AG09309 (cell line): ENCODE measurements around the gene PRKG1.

Source experiments
- DNase-seq: peaks from one replicate; pipeline ENCODE4 v3.0.0-alpha.2; 2010; ENCODE audit warnings: low read depth
- H3K4me3 ChIP-seq: 2 replicates; pipeline ENCODE4 v1.5.1; 2011; ENCODE audit warnings: mild to moderate bottlenecking, low read depth, low read length, moderate library complexity; ENCODE audit not compliant: control insufficient read depth
- CTCF ChIP-seq: IDR thresholded peaks from 2 replicates; pipeline ENCODE4 v1.5.1; 2011; ENCODE audit warnings: mild to moderate bottlenecking, low read depth, low read length, inconsistent platforms; ENCODE audit not compliant: insufficient read depth, control insufficient read depth; ENCODE audit errors: missing control alignments

The PRKG1 gene

GRCh38 chr10:51772387-51772786, 698.1 kb downstream of the PRKG1 start:
- TF ChIP-seq CTCF: no peak
- no peak for DNase-seq

GRCh38 chr10:51773681-51774080, 699.4 kb downstream of the PRKG1 start:
- no peak for TF ChIP-seq CTCF
- no peak overlapping the region for H3K4me3 ChIP-seq
- DNase-seq: no peak

More at GRCh38 chr10:51772387-51772786, 698.1 kb downstream of the PRKG1 start:
- H3K4me3 ChIP-seq: no peak overlapping the region

- no peak for DNase-seq
- TF ChIP-seq CTCF: no peak
- no peak overlapping the region for H3K4me3 ChIP-seq
Measured at GRCh38 chr10:51783941-51784340, 709.7 kb downstream of the PRKG1 start.

GRCh38 chr10:51786016-51786683, 711.9 kb downstream of the PRKG1 start:
- H3K4me3 ChIP-seq: no peak overlapping the region
- DNase-seq: no peak
- no peak for TF ChIP-seq CTCF

- no peak for TF ChIP-seq CTCF
- H3K4me3 ChIP-seq: no peak overlapping the region
- no peak for DNase-seq
Measured at GRCh38 chr10:51786684-51787035, 712.4 kb downstream of the PRKG1 start.

- no peak for TF ChIP-seq CTCF
- no peak overlapping the region for H3K4me3 ChIP-seq
- no peak for DNase-seq
Measured at GRCh38 chr10:51788273-51788672, 714.0 kb downstream of the PRKG1 start.
